Neural progenitor cell (in vitro differentiated cells): ENCODE measurements around the gene MPV17L2. TPM values are rescaled to one million over a fixed set of nuclear protein-coding genes. Genes with fewer than 3 reads are reported as not detected.

Experiments used
- DNase-seq: peaks from one replicate; pipeline ENCODE4 v3.0.0-alpha.2; 2016; ENCODE audit warnings: low spot score
- H2AFZ ChIP-seq: fragments of 200-600 bp; sonication (generic); replicated peaks from 2 replicates; pipeline ENCODE4 v1.6.1; 2016; ENCODE audit warnings: antibody characterized with exemption
- H3F3A ChIP-seq: fragments of 200-600 bp; sonication (generic); 2 replicates; pipeline ENCODE4 v1.6.1; 2016; ENCODE audit warnings: antibody characterized with exemption, low read depth
- H3K27ac ChIP-seq: fragments of 200-600 bp; sonication (generic); 2 replicates; pipeline ENCODE4 v1.5.1; 2016; ENCODE audit warnings: mild to moderate bottlenecking
- H3K27me3 ChIP-seq: fragments of 200-600 bp; sonication (generic); 2 replicates; pipeline ENCODE4 v1.6.1; 2016; ENCODE audit warnings: mild to moderate bottlenecking, moderate library complexity
- H3K36me3 ChIP-seq: fragments of 200-600 bp; sonication (generic); 2 replicates; pipeline ENCODE4 v1.5.1; 2016
- H3K4me1 ChIP-seq: fragments of 200-600 bp; sonication (generic); 2 replicates; pipeline ENCODE4 v1.6.1; 2016; ENCODE audit warnings: mixed run types
- H3K4me2 ChIP-seq: fragments of 200-600 bp; sonication (generic); 2 replicates; pipeline ENCODE4 v1.6.1; 2016
- H3K4me3 ChIP-seq: fragments of 200-600 bp; sonication (generic); 2 replicates; pipeline ENCODE4 v1.5.1; 2016
- H3K79me2 ChIP-seq: fragments of 200-600 bp; sonication (generic); 2 replicates; pipeline ENCODE4 v1.6.1; 2016; ENCODE audit warnings: low read depth
- H3K9ac ChIP-seq: fragments of 200-600 bp; sonication (generic); 2 replicates; pipeline ENCODE4 v1.6.1; 2016
- H3K9me3 ChIP-seq: fragments of 200-600 bp; sonication (generic); 2 replicates; pipeline ENCODE4 v1.5.1; 2016; ENCODE audit warnings: low read depth
- H4K20me1 ChIP-seq: fragments of 200-600 bp; sonication (generic); 2 replicates; pipeline ENCODE4 v1.6.1; 2016; ENCODE audit warnings: low read depth
- H3K27ac Mint-ChIP-seq: 3 replicates; pipeline ENCODE4 v1.8.0; 2021; ENCODE audit warnings: mixed read lengths
- H3K27me3 Mint-ChIP-seq: 2 replicates; pipeline ENCODE4 v1.8.0; 2022; ENCODE audit warnings: low read depth, mild to moderate bottlenecking, inconsistent platforms, moderate library complexity, mixed read lengths; ENCODE audit not compliant: insufficient read depth
- H3K36me3 Mint-ChIP-seq: 3 replicates; pipeline ENCODE4 v1.8.0; 2021; ENCODE audit warnings: mixed read lengths
- H3K4me1 Mint-ChIP-seq: 3 replicates; pipeline ENCODE4 v1.8.0; 2021; ENCODE audit warnings: mixed read lengths
- H3K4me3 Mint-ChIP-seq: 3 replicates; pipeline ENCODE4 v1.8.0; 2021; ENCODE audit warnings: mild to moderate bottlenecking, moderate library complexity, mixed read lengths
- H3K9me3 Mint-ChIP-seq: 3 replicates; pipeline ENCODE4 v1.8.0; 2020; ENCODE audit warnings: mixed read lengths
- CTCF ChIP-seq: fragments of 200-600 bp; sonication (generic); IDR thresholded peaks from 2 replicates; pipeline ENCODE4 v1.5.1; 2017; ENCODE audit warnings: antibody characterized with exemption, mild to moderate bottlenecking
- EZH2 ChIP-seq: fragments of 200-600 bp; sonication (generic); IDR thresholded peaks from 2 replicates; pipeline ENCODE4 v1.6.1; 2017; ENCODE audit warnings: antibody characterized with exemption, mild to moderate bottlenecking, moderate library complexity
- EZH2phosphoT487 ChIP-seq: fragments of 200-600 bp; sonication (generic); IDR thresholded peaks from 2 replicates; pipeline ENCODE4 v1.6.1; 2017; ENCODE audit warnings: antibody characterized with exemption
- total RNA-seq: library from RNA; depleted of rRNA; stranded (reverse); fragments of >200 nt; gene quantifications from 2 replicates; pipeline ENCODE4 v1.2.3, GENCODE V29; 2015; ENCODE audit warnings: low replicate concordance

Gene MPV17L2
- total RNA-seq, 1 donor from 2014 or later, result 28.1 TPM

GRCh38 chr19:18170714-18171255 is 22.2 kb upstream of the MPV17L2 start:
- Histone ChIP-seq H3K36me3 (no peaks in the 10 kb centered on the region), H3K9ac (no peak overlapping the region), H3K79me2 (no peaks in the 10 kb centered on the region), H4K20me1 (no peaks in the 10 kb centered on the region), H3F3A (peaks cover 17% of the 10 kb centered on the region), H3K27me3 (peaks cover 29% of the 10 kb centered on the region), H3K4me1 (no peaks in the 10 kb centered on the region), H3K27ac (no peak overlapping the region), H2AFZ (no peak overlapping the region), H3K4me2 (no peak overlapping the region), H3K9me3 (no peaks in the 10 kb centered on the region), H3K4me3 (no peak overlapping the region)
- peaks cover 5% of the 10 kb centered on the region for H3K4me1 Mint-ChIP-seq
- peaks cover 22% of the 10 kb centered on the region for H3K27me3 Mint-ChIP-seq
- TF ChIP-seq CTCF, result no peak
- no peak for TF ChIP-seq EZH2phosphoT487
- no peak for TF ChIP-seq EZH2
- H3K27ac Mint-ChIP-seq, result no peak overlapping the region
- H3K36me3 Mint-ChIP-seq, result peaks cover 6% of the 10 kb centered on the region
- H3K9me3 Mint-ChIP-seq, result peaks cover 2% of the 10 kb centered on the region
- no peak overlapping the region for H3K4me3 Mint-ChIP-seq
- no peak for DNase-seq

GRCh38 chr19:18171605-18172327 is 21.3 kb upstream of the MPV17L2 start:
- peaks cover 30% of the 10 kb centered on the region for H3K27me3 ChIP-seq
- Mint-ChIP-seq H3K36me3 (peaks cover 3% of the 10 kb centered on the region), H3K4me1 (peaks cover 5% of the 10 kb centered on the region), H3K4me3 (no peak overlapping the region), H3K27ac (peak overlapping the region; percentile 25), H3K27me3 (peaks cover 25% of the 10 kb centered on the region), H3K9me3 (peaks cover 2% of the 10 kb centered on the region)
- H3K4me3 ChIP-seq, result no peak overlapping the region
- no peak overlapping the region for H2AFZ ChIP-seq
- no peaks in the 10 kb centered on the region for H3K4me1 ChIP-seq
- H3K4me2 ChIP-seq, result no peak overlapping the region
- H4K20me1 ChIP-seq, result no peaks in the 10 kb centered on the region
- no peak overlapping the region for H3K9ac ChIP-seq
- TF ChIP-seq CTCF, result no peak
- TF ChIP-seq EZH2, result no peak
- no peak for TF ChIP-seq EZH2phosphoT487
- no peak overlapping the region for H3K27ac ChIP-seq
- H3K79me2 ChIP-seq, result no peaks in the 10 kb centered on the region
- no peak for DNase-seq
- peaks cover 17% of the 10 kb centered on the region for H3F3A ChIP-seq
- H3K9me3 ChIP-seq, result no peaks in the 10 kb centered on the region
- no peaks in the 10 kb centered on the region for H3K36me3 ChIP-seq

- no peaks in the 10 kb centered on the region for H3K9me3 ChIP-seq
- no peaks in the 10 kb centered on the region for H3K36me3 ChIP-seq
- Mint-ChIP-seq H3K4me1 (peaks cover 5% of the 10 kb centered on the region), H3K36me3 (peaks cover 3% of the 10 kb centered on the region), H3K27me3 (peaks cover 29% of the 10 kb centered on the region), H3K4me3 (peak overlapping the region; percentile 38), H3K9me3 (peaks cover 2% of the 10 kb centered on the region), H3K27ac (no peak overlapping the region)
- H4K20me1 ChIP-seq, result no peaks in the 10 kb centered on the region
- no peak overlapping the region for H3K4me2 ChIP-seq
- H3K79me2 ChIP-seq, result no peaks in the 10 kb centered on the region
- H3K9ac ChIP-seq, result no peak overlapping the region
- H2AFZ ChIP-seq, result no peak overlapping the region
- H3F3A ChIP-seq, result peaks cover 17% of the 10 kb centered on the region
- peaks cover 30% of the 10 kb centered on the region for H3K27me3 ChIP-seq
- H3K4me3 ChIP-seq, result no peak overlapping the region
- H3K27ac ChIP-seq, result no peak overlapping the region
- no peak for TF ChIP-seq EZH2phosphoT487
- no peak for TF ChIP-seq EZH2
- no peak for TF ChIP-seq CTCF
- no peak for DNase-seq
- H3K4me1 ChIP-seq, result no peaks in the 10 kb centered on the region
Observed at GRCh38 chr19:18172331-18173053, 20.5 kb upstream of the MPV17L2 start.
